Measurements from ENCODE around the gene MINK1. TPM values are rescaled to one million over a fixed set of nuclear protein-coding genes. Genes with fewer than 3 reads are reported as not detected.
"Not testable (repeated sequence)": the region's sequence is repeated elsewhere in the genome, so short reads cannot be mapped to it uniquely, and the experiment has no call there.

Gene MINK1
- total RNA-seq, 2 experiments from 2014 or later, result 40.6 to 62.5 TPM

DNA sequence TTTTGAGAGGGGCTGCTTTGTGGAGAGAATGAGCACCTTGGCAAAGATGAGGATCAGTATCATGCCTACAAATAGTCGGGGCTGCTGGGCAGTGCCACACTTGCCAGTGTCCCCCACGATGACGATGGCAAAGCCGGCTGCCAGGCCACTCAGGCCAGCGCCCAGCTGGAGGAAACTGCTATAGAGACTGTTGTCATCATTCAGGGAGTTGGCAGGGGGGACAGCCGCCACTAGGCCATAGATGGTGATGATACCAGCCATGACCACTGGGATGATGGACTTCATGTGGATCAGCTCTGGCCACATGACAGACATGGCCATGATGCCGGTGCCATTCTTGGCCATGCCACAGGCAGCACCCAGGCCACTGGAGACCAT, 23.8 kb downstream of the MINK1 start:
- BruUV-seq (replicated peaks), result no TSS peak
- no peaks in the 10 kb centered on the region for H3K9me2 ChIP-seq (ENCODE audit: insufficient read depth, low read length)
- no peak overlapping the region for H3K27ac ChIP-seq (ENCODE audit: low read depth, low read length, poor library complexity, severe bottlenecking)
- TF ChIP-seq, protein P1, sequence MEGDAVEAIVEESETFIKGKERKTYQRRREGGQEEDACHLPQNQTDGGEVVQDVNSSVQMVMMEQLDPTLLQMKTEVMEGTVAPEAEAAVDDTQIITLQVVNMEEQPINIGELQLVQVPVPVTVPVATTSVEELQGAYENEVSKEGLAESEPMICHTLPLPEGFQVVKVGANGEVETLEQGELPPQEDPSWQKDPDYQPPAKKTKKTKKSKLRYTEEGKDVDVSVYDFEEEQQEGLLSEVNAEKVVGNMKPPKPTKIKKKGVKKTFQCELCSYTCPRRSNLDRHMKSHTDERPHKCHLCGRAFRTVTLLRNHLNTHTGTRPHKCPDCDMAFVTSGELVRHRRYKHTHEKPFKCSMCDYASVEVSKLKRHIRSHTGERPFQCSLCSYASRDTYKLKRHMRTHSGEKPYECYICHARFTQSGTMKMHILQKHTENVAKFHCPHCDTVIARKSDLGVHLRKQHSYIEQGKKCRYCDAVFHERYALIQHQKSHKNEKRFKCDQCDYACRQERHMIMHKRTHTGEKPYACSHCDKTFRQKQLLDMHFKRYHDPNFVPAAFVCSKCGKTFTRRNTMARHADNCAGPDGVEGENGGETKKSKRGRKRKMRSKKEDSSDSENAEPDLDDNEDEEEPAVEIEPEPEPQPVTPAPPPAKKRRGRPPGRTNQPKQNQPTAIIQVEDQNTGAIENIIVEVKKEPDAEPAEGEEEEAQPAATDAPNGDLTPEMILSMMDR (conservative IDR thresholded peaks at IDR 0.05; ENCODE audit: low read length), result no peak
- TF ChIP-seq EZH2phosphoT487 (IDR thresholded peaks at IDR 0.05; ENCODE audit: borderline replicate concordance, low read depth, low read length), result no peak
- POLR2A ChIA-PET, result no interaction called here
- H2AFZ ChIP-seq (ENCODE audit: low read length), result no peak overlapping the region
- no peaks in the 10 kb centered on the region for H3K79me2 ChIP-seq (ENCODE audit: insufficient read depth, low read depth, low read length)
- H4K20me1 ChIP-seq (ENCODE audit: insufficient read depth, low read length), result no peaks in the 10 kb centered on the region
- CTCF ChIA-PET (ENCODE audit: unreplicated experiment), result interaction anchor here (0.6 kb wide), 1 partner anchor 24 kb away, joined by 3 read pairs; no protein-coding TSS in a partner anchor
- peaks cover 3% of the 10 kb centered on the region for H3K4me1 ChIP-seq (ENCODE audit: insufficient read depth, low read length, poor library complexity, severe bottlenecking)
- peaks cover 9% of the 10 kb centered on the region for H3K36me3 ChIP-seq (ENCODE audit: insufficient read depth, low read length)
- H3K4me2 ChIP-seq (ENCODE audit: low read length), result no peak overlapping the region
- DNase-seq (ENCODE audit: low spot score), result no peak
- no peak overlapping the region for H3K4me3 ChIP-seq (ENCODE audit: low read depth, low read length, poor library complexity, severe bottlenecking)
- intact Hi-C loops (cut with micrococcal nuclease; ENCODE audit: unreplicated experiment), result no loop called here
- H3K9me3 ChIP-seq (ENCODE audit: low read length), result no peaks in the 10 kb centered on the region

DNA sequence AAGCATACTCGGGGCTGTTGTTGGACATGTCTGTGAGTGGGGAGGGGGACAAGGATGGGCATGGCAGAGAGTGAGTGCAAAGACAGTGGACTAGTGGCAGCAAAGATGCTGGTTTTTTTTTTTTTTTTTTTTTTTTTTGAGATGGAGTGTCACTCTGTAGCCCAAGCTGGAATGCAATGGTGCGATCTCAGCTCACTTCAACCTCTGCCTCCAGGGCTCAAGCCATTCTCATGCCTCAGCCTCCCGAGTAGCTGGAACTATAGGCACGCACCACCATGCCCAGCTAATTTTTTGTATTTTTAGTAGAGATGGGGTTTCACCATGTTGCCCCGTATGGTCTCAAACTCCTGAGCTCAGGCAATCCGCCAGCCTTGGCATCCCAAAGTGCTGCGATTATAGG, 24.2 kb downstream of the MINK1 start:
- H3K9me2 ChIP-seq (ENCODE audit: insufficient read depth, low read length); H3K79me2 ChIP-seq (ENCODE audit: insufficient read depth, low read depth, low read length); H2AFZ ChIP-seq (ENCODE audit: low read length); H3K36me3 ChIP-seq (ENCODE audit: insufficient read depth, low read length); H3K27ac ChIP-seq (ENCODE audit: low read depth, low read length, poor library complexity, severe bottlenecking); H4K20me1 ChIP-seq (ENCODE audit: insufficient read depth, low read length); H3K9me3 ChIP-seq (ENCODE audit: low read length); intact Hi-C loops (cut with micrococcal nuclease; ENCODE audit: unreplicated experiment); H3K4me1 ChIP-seq (ENCODE audit: insufficient read depth, low read length, poor library complexity, severe bottlenecking); H3K4me2 ChIP-seq (ENCODE audit: low read length); BruUV-seq (replicated peaks); H3K4me3 ChIP-seq (ENCODE audit: low read depth, low read length, poor library complexity, severe bottlenecking); DNase-seq (ENCODE audit: low spot score): not testable (repeated sequence)
- ChIA-PET CTCF (ENCODE audit: unreplicated experiment) (interaction anchor here (0.6 kb wide), 1 partner anchor 23 kb away, joined by 3 read pairs; no protein-coding TSS in a partner anchor), POLR2A (interaction anchor here (0.7 kb wide), 1 partner anchor 423 kb away, joined by 5 read pairs; no protein-coding TSS in a partner anchor)

DNA sequence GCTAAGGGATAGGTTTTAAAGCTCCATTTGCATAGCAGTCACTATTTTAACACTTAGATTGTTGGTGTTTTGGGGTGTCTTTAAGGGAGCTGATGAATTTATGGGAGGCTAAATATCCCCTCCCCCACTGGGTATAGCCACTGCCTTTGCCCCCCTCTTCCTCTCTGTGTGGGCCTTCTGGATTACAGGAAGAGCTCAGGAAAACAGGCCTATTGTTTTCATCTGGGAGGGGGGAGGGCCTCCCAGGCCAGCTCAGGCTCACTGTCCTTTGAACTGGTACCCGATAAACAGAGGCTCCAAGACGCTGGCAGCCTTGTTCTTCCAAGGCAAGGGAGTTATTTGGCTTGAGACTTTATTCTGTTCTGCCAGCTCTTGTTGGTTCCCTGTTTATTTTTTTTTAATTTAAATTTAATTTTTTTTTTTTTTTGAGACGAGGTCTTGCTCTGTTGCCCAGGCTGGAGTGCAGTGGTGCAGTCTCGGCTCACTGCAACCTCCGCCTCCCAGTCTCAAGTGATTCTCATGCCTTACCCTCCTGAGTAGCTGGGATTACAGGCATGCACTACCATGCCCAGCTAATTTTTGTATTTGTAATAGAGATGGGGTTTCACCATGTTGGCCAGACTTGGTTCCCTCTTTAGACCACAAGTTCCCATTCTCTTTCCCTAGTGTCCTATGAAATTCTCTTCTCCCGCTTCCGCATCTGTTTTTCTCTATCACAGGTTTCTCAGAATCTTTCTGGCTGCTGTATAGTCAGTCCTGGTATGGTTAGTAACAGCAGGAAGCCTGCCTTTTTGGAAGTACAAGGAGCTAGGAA, 25.1 kb downstream of the MINK1 start:
- Histone ChIP-seq H3K4me1 (ENCODE audit: insufficient read depth, low read length, poor library complexity, severe bottlenecking) (peaks cover 3% of the 10 kb centered on the region), H3K4me3 (ENCODE audit: low read depth, low read length, poor library complexity, severe bottlenecking) (no peak overlapping the region), H2AFZ (ENCODE audit: low read length) (no peak overlapping the region), H3K27ac (ENCODE audit: low read depth, low read length, poor library complexity, severe bottlenecking) (no peak overlapping the region), H3K4me2 (ENCODE audit: low read length) (no peak overlapping the region), H3K9me2 (ENCODE audit: insufficient read depth, low read length) (no peaks in the 10 kb centered on the region), H3K79me2 (ENCODE audit: insufficient read depth, low read depth, low read length) (no peaks in the 10 kb centered on the region), H4K20me1 (ENCODE audit: insufficient read depth, low read length) (no peaks in the 10 kb centered on the region), H3K36me3 (ENCODE audit: insufficient read depth, low read length) (peaks cover 3% of the 10 kb centered on the region; the same call in 1 of the 2 replicates), H3K9me3 (ENCODE audit: low read length) (no peaks in the 10 kb centered on the region)
- POLR2A ChIA-PET, result interaction anchor here (0.6 to 0.7 kb wide), 2 partner anchors 71 to 651 kb away, joined by 3 read pairs; no protein-coding TSS in a partner anchor
- no TSS peak for BruUV-seq (replicated peaks)
- intact Hi-C loops (cut with micrococcal nuclease; ENCODE audit: unreplicated experiment), result no loop called here
- TF ChIP-seq, protein P1 (conservative IDR thresholded peaks at IDR 0.05; ENCODE audit: low read length), result no peak
- no peak for TF ChIP-seq EZH2phosphoT487 (IDR thresholded peaks at IDR 0.05; ENCODE audit: borderline replicate concordance, low read depth, low read length)
- CTCF ChIA-PET (ENCODE audit: unreplicated experiment), result interaction anchor here (0.6 kb wide), 1 partner anchor 50 kb away, joined by 4 read pairs; no protein-coding TSS in a partner anchor
- DNase-seq (ENCODE audit: low spot score), result no peak
